ENCODE measurements around the gene PTGER3.

DNA sequence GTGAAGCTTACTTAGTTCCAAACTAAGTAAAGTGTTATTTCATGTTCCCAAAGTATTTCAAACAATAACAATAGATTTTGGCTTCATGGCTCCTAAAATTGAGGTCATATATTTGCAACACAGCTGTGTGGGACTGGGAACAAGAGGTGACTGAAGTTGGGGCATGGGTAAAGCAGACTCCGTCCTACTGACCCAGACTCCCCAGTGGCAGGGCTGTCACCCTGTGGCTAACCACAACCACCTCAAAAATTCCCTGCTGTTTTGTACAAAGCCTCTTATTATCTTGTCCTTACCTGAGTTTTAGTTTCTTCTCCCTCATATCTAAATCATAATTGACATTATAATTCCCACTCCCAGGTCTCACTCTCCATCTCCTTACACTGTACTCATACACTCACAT lies 117.6 kb downstream of the PTGER3 start:
- TF ChIP-seq RAD21 (IDR thresholded peaks at IDR 0.05; ENCODE audit: low read depth) (no peak), YY1 (IDR thresholded peaks at IDR 0.05; ENCODE audit: low read depth) (no peak), EP300 (IDR thresholded peaks at IDR 0.05; ENCODE audit: borderline replicate concordance) (no peak), TAF1 (IDR thresholded peaks at IDR 0.05; ENCODE audit: low read depth) (no peak), CREB1 (IDR thresholded peaks at IDR 0.05; ENCODE audit: low read depth) (no peak)
- TF ChIP-seq, protein P1, sequence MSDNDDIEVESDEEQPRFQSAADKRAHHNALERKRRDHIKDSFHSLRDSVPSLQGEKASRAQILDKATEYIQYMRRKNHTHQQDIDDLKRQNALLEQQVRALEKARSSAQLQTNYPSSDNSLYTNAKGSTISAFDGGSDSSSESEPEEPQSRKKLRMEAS (IDR thresholded peaks at IDR 0.05) = no peak

Data from Ishikawa (cell line).